ENCODE data around the gene KATNAL1. TPM values are rescaled to one million over a fixed set of nuclear protein-coding genes. Genes with fewer than 3 reads are reported as not detected.

KATNAL1 gene
- polyA plus RNA-seq, 1 of the 3 experiments (the other 2 are of a cell fraction): 5.1 TPM

GRCh38 chr13:30165071-30165470, 142.3 kb downstream of the KATNAL1 start (continued):
- TF ChIP-seq, protein P1, sequence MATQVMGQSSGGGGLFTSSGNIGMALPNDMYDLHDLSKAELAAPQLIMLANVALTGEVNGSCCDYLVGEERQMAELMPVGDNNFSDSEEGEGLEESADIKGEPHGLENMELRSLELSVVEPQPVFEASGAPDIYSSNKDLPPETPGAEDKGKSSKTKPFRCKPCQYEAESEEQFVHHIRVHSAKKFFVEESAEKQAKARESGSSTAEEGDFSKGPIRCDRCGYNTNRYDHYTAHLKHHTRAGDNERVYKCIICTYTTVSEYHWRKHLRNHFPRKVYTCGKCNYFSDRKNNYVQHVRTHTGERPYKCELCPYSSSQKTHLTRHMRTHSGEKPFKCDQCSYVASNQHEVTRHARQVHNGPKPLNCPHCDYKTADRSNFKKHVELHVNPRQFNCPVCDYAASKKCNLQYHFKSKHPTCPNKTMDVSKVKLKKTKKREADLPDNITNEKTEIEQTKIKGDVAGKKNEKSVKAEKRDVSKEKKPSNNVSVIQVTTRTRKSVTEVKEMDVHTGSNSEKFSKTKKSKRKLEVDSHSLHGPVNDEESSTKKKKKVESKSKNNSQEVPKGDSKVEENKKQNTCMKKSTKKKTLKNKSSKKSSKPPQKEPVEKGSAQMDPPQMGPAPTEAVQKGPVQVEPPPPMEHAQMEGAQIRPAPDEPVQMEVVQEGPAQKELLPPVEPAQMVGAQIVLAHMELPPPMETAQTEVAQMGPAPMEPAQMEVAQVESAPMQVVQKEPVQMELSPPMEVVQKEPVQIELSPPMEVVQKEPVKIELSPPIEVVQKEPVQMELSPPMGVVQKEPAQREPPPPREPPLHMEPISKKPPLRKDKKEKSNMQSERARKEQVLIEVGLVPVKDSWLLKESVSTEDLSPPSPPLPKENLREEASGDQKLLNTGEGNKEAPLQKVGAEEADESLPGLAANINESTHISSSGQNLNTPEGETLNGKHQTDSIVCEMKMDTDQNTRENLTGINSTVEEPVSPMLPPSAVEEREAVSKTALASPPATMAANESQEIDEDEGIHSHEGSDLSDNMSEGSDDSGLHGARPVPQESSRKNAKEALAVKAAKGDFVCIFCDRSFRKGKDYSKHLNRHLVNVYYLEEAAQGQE (IDR thresholded peaks at IDR 0.05; ENCODE audit: low read depth, low read length): no peak
- TF ChIP-seq SIN3A (IDR thresholded peaks at IDR 0.05; ENCODE audit: borderline replicate concordance, low read depth, low read length): no peak
- no peak for TF ChIP-seq GATA2 (CRISPR knock-in tag; IDR thresholded peaks at IDR 0.05)
- TF ChIP-seq RFX5 (IDR thresholded peaks at IDR 0.05; ENCODE audit: low read length): no peak

DNA sequence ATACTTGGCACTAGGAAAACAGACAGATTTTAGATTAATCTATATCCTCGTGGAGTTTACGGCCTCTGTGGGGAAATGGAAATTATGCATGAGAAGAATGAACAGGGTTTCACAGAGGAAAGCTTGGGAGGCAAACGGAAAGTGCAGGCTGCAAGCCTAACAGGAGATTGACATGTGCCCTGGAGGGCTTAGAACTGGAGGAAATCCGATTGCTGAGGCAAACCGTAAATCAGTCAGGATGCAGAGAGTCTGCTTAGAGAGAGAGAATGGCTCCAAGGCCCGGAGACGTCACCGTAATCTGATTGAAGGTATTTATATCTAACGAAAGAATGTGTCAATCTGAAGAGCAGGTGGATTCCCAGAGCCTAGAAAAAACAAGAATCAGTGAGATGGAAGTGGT, 143.2 kb downstream of the KATNAL1 start:
- H3K9me2 ChIP-seq: no peaks in the 10 kb centered on the region
- H3K9ac ChIP-seq: no peak overlapping the region
- DNase-seq: no peak
- no peaks in the 10 kb centered on the region for H3F3A ChIP-seq (replicated peaks; ENCODE audit: insufficient read depth)
- POLR2A ChIA-PET: no interaction called here
- H3K27ac ChIP-seq (ENCODE audit: low read depth in 2 of 2, low read length in 1 of 2): no peak overlapping the region
- WGBS (ENCODE audit: low lambda C conversion rate): 69% methylated on average over 9 of the region's 9 CpGs
- TF ChIP-seq RFX5 (IDR thresholded peaks at IDR 0.05; ENCODE audit: low read length) (no peak), RAD21 (IDR thresholded peaks at IDR 0.05; ENCODE audit: low read length) (no peak), MEF2A (IDR thresholded peaks at IDR 0.05; ENCODE audit: borderline replicate concordance, low read depth) (no peak), GABPA (IDR thresholded peaks at IDR 0.05; ENCODE audit: low read depth) (no peak), POLR2AphosphoS5 (IDR thresholded peaks at IDR 0.05; ENCODE audit: low read depth, low read length) (no peak), SIN3A (IDR thresholded peaks at IDR 0.05; ENCODE audit: borderline replicate concordance, low read depth, low read length) (no peak), FOXJ3 (CRISPR knock-in tag; IDR thresholded peaks at IDR 0.05) (no peak), FOSL2 (IDR thresholded peaks at IDR 0.05; ENCODE audit: borderline replicate concordance, low read depth) (no peak), SMC3 (IDR thresholded peaks at IDR 0.05; ENCODE audit: low read depth, low read length) (no peak), NFIC (IDR thresholded peaks at IDR 0.05; ENCODE audit: borderline replicate concordance) (no peak), RXRA (IDR thresholded peaks at IDR 0.05; ENCODE audit: borderline replicate concordance, low read depth) (no peak), NRF1 (IDR thresholded peaks at IDR 0.05; ENCODE audit: low read depth, low read length) (no peak)
- TF ChIP-seq, protein P2, sequence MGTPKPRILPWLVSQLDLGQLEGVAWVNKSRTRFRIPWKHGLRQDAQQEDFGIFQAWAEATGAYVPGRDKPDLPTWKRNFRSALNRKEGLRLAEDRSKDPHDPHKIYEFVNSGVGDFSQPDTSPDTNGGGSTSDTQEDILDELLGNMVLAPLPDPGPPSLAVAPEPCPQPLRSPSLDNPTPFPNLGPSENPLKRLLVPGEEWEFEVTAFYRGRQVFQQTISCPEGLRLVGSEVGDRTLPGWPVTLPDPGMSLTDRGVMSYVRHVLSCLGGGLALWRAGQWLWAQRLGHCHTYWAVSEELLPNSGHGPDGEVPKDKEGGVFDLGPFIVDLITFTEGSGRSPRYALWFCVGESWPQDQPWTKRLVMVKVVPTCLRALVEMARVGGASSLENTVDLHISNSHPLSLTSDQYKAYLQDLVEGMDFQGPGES (IDR thresholded peaks at IDR 0.05; ENCODE audit: low read depth, low read length): no peak
- CTCF ChIA-PET: no interaction called here
- H3K79me2 ChIP-seq (ENCODE audit: insufficient read depth): no peaks in the 10 kb centered on the region
- no peak overlapping the region for H3K4me3 ChIP-seq (ENCODE audit: low read depth in 2 of 2, low read length in 1 of 2)
- no peaks in the 10 kb centered on the region; a peak in 1 of 4 replicates for H3K4me1 ChIP-seq (ENCODE audit: control insufficient read depth in 1 of 2, insufficient read depth in 2 of 2, low read depth in 1 of 2, low read length in 1 of 2)
- no peak overlapping the region for H2AFZ ChIP-seq (ENCODE audit: low read depth)
- no peak overlapping the region for H3K4me2 ChIP-seq
- no peaks in the 10 kb centered on the region for H3K36me3 ChIP-seq (replicated peaks in 1 of 2; ENCODE audit: control insufficient read depth in 1 of 2, insufficient read depth in 2 of 2, low read length in 1 of 2)
- no peaks in the 10 kb centered on the region for H3K27me3 ChIP-seq (ENCODE audit: insufficient read depth)
- H3K9me3 ChIP-seq: no peaks in the 10 kb centered on the region
- no peaks in the 10 kb centered on the region for H4K20me1 ChIP-seq (ENCODE audit: insufficient read depth)
